A549 (cell line): ENCODE data around the gene NOTCH3. TPM values are rescaled to one million over a fixed set of nuclear protein-coding genes. Genes with fewer than 3 reads are reported as not detected.

Source experiments
- ATAC-seq, 2 experiments: fragments of 200-7000 bp in 1 of 2; fragments of >200 bp in 1 of 2; cut with Nextera tagmentation in 1 of 2; cut with Tn5 transposase in 1 of 2; 3 replicates each; pipeline versions ENCODE4 v1.8.0 to v1.9.1; 2018 to 2020; ENCODE audit warnings: mild to moderate bottlenecking in 1 of 2, moderate library complexity in 1 of 2
- CTCF ChIA-PET: fragments of 300-600 bp; sonication (Branson Sonifier 250); formaldehyde crosslinking; extraction: SDS; loops from one replicate; lab custom pipeline; 2021; ENCODE audit warnings: antibody characterized with exemption, inconsistent platforms; lab: Yijun Ruan, JAX
- POLR2A ChIA-PET: fragments of 350-600 bp; formaldehyde crosslinking; extraction: SDS; loops from one replicate; lab custom pipeline; 2021; ENCODE audit warnings: antibody characterized with exemption, inconsistent platforms; lab: Yijun Ruan, JAX
- DNase-seq, 2 experiments: peaks; one replicate each; pipeline versions ENCODE4 v3.0.0 to v3.0.0-alpha.2; 2011 to 2016; ENCODE audit warnings: low read depth in 1 of 2, low spot score in 1 of 2
- FAIRE-seq: peaks from 2 replicates; lab custom pipeline; 2011; peaks lifted over from hg19 to GRCh38; lab: Jason Lieb, UNC
- H3K27ac ChIP-seq, 2 experiments: fragments of >200 bp; sonication (Bioruptor Twin); formaldehyde crosslinking; 3 replicates each; pipeline ENCODE4 v1.5.1; 2016 to 2017
- H3K4me1 ChIP-seq: fragments of >200 bp; sonication (Bioruptor Twin); formaldehyde crosslinking; 3 replicates; pipeline ENCODE4 v1.6.1; 2016
- H3K4me2 ChIP-seq: fragments of >200 bp; sonication (Bioruptor Twin); formaldehyde crosslinking; 3 replicates; pipeline ENCODE4 v1.6.1; 2016
- H3K4me3 ChIP-seq: fragments of >200 bp; sonication (Bioruptor Twin); formaldehyde crosslinking; 3 replicates; pipeline ENCODE4 v1.5.1; 2016
- H3K9me3 ChIP-seq: fragments of >200 bp; sonication (Bioruptor Twin); formaldehyde crosslinking; 3 replicates; pipeline ENCODE4 v1.6.1; 2016
- ATOH8 ChIP-seq: fragments of 250-450 bp; sonication (Bioruptor Pico); IDR thresholded peaks from 2 replicates; pipeline ENCODE4 v1.5.0; 2020; ENCODE audit warnings: low read depth, mild to moderate bottlenecking, moderate library complexity
- CBX2 ChIP-seq: fragments of 200-600 bp; sonication (generic); IDR thresholded peaks from 2 replicates; pipeline ENCODE4 v1.6.1; 2016; ENCODE audit warnings: low read depth, mild to moderate bottlenecking, borderline replicate concordance
- CEBPB ChIP-seq, 2 experiments: fragments of >200 bp in 1 of 2; sonication (Bioruptor Twin) in 1 of 2; formaldehyde crosslinking in 1 of 2; IDR thresholded peaks; 2 replicates each; pipeline ENCODE4 v1.6.1; 2012 to 2016
- E2F6 ChIP-seq: IDR thresholded peaks from 2 replicates; pipeline ENCODE4 v1.6.1; 2012; ENCODE audit warnings: low read depth, borderline replicate concordance
- EP300 ChIP-seq, 2 experiments: fragments of >200 bp; sonication (Bioruptor Twin); formaldehyde crosslinking; IDR thresholded peaks; 2 replicates in 1 of 2; 3 replicates in 1 of 2; pipeline ENCODE4 v1.6.1; 2016 to 2017
- ESRRA ChIP-seq: fragments of 150-350 bp; IDR thresholded peaks from 2 replicates; pipeline ENCODE4 v1.6.1; 2014; ENCODE audit warnings: mild to moderate bottlenecking, low read length, borderline replicate concordance
- FOSL2 ChIP-seq, 2 experiments: fragments of 450-650 bp in 1 of 2; fragments of >200 bp in 1 of 2; sonication (Bioruptor Twin) in 1 of 2; formaldehyde crosslinking; IDR thresholded peaks; 2 replicates each; pipeline versions ENCODE4 v1.5.0 to v1.6.1; 2016 to 2020; ENCODE audit warnings: mild to moderate bottlenecking in 1 of 2, moderate library complexity in 1 of 2
- GATA3 ChIP-seq: IDR thresholded peaks from 2 replicates; pipeline ENCODE4 v1.6.1; 2012; ENCODE audit warnings: borderline replicate concordance
- HEYL ChIP-seq: fragments of 250-450 bp; sonication (Bioruptor Pico); IDR thresholded peaks from 2 replicates; pipeline ENCODE4 v1.8.0; 2021; ENCODE audit warnings: mild to moderate bottlenecking, moderate library complexity
- HOXB5 ChIP-seq: fragments of 250-450 bp; sonication (Bioruptor Pico); IDR thresholded peaks from 2 replicates; pipeline ENCODE4 v1.5.0; 2020; ENCODE audit warnings: mild to moderate bottlenecking, moderate library complexity
- JUN ChIP-seq, 2 experiments: fragments of >200 bp; sonication (Bioruptor Twin); formaldehyde crosslinking; IDR thresholded peaks; 2 replicates in 1 of 2; 3 replicates in 1 of 2; pipeline ENCODE4 v1.6.1; 2016 to 2017
- KDM1A ChIP-seq: fragments of 200-600 bp; sonication (generic); IDR thresholded peaks from 2 replicates; pipeline ENCODE4 v1.6.1; 2016; ENCODE audit warnings: low read depth, mild to moderate bottlenecking
- MAZ ChIP-seq: fragments of 150-350 bp; IDR thresholded peaks from 2 replicates; pipeline ENCODE4 v1.6.1; 2014; ENCODE audit warnings: antibody characterized with exemption, low read depth, low read length, borderline replicate concordance
- MYC ChIP-seq: IDR thresholded peaks from 2 replicates; pipeline ENCODE4 v1.6.1; 2012; ENCODE audit warnings: mild to moderate bottlenecking, inconsistent platforms, low read length, improper control_type of control experiment, borderline replicate concordance
- NFE2L2 ChIP-seq: fragments of 150-350 bp; conservative IDR thresholded peaks from 2 replicates; pipeline ENCODE4 v1.6.1; 2014; ENCODE audit warnings: low read length
- POLR2A ChIP-seq: IDR thresholded peaks from 2 replicates; pipeline ENCODE4 v1.6.1; 2012; ENCODE audit warnings: mild to moderate bottlenecking, low read length
- RAD21 ChIP-seq, 2 experiments: fragments of >200 bp in 1 of 2; sonication (Bioruptor Twin) in 1 of 2; formaldehyde crosslinking in 1 of 2; IDR thresholded peaks in 1 of 2; conservative IDR thresholded peaks in 1 of 2; 2 replicates in 1 of 2; 3 replicates in 1 of 2; pipeline ENCODE4 v1.6.1; 2012 to 2018; ENCODE audit warnings: inconsistent platforms in 1 of 2
- RCOR1 ChIP-seq: fragments of 150-350 bp; IDR thresholded peaks from 2 replicates; pipeline ENCODE4 v1.6.1; 2014; ENCODE audit warnings: antibody characterized with exemption, low read length, low read depth
- RFX5 ChIP-seq: fragments of 450-650 bp; IDR thresholded peaks from 2 replicates; pipeline ENCODE4 v1.7.1; 2014; ENCODE audit warnings: antibody characterized with exemption, mild to moderate bottlenecking, moderate library complexity
- RNF2 ChIP-seq: fragments of 200-600 bp; sonication (generic); IDR thresholded peaks from 2 replicates; pipeline ENCODE4 v1.6.1; 2016; ENCODE audit warnings: low read depth, mild to moderate bottlenecking, antibody characterized with exemption, moderate library complexity, borderline replicate concordance
- TP53 ChIP-seq: fragments of 250-450 bp; sonication (Bioruptor Pico); IDR thresholded peaks from 2 replicates; pipeline ENCODE4 v1.5.0; 2021; ENCODE audit warnings: mild to moderate bottlenecking, moderate library complexity
- WGBS: methylation state at CpG from one replicate; pipeline ENCODE4 v1.1.6; 2017; ENCODE audit errors: missing lambda C conversion rate; 5-methylcytosine and 5-hydroxymethylcytosine counted together
- polyA plus RNA-seq, 4 experiments: library from polyadenylated mRNA; depleted of rRNA in 3 of 4; stranded (reverse); fragments of >200 nt; fragmentation: RNase III in 1 of 4; extraction: RNeasy Plus Mini Kit Qiagen cat#74134 plus additional on column Dnase treatment in 1 of 4; gene quantifications; 2 replicates in 3 of 4; 3 replicates in 1 of 4; pipeline ENCODE4 v1.2.3, GENCODE V29; 2011 to 2017

Gene NOTCH3
- polyA plus RNA-seq, 2 of the 4 experiments (the other 2 are of a cell fraction) = 9.5 to 14.7 TPM

GRCh38 chr19:15128162-15128770, 72.5 kb downstream of the NOTCH3 start:
- Histone ChIP-seq H3K9me3 (no peaks in the 10 kb centered on the region), H3K4me3 (no peak overlapping the region), H3K27ac (no peak overlapping the region), H3K4me2 (no peak overlapping the region)
- CTCF ChIA-PET = no interaction called here
- POLR2A ChIA-PET = no interaction called here
- no peak for ATAC-seq
- WGBS = 38% methylated on average over 6 of the region's 6 CpGs
- no peak for DNase-seq
- FAIRE-seq = no peak
- TF ChIP-seq EP300 (IDR thresholded peaks at IDR 0.05) = no peak
- no peak for TF ChIP-seq ATOH8 (CRISPR knock-in tag)
- no peak for TF ChIP-seq E2F6
- no peak for TF ChIP-seq RCOR1
- no peak for TF ChIP-seq TP53
- no peak for TF ChIP-seq RAD21 (conservative IDR thresholded peaks at IDR 0.05 in 1 of 2, IDR thresholded peaks at IDR 0.05 in 1 of 2)
- no peak for TF ChIP-seq NFE2L2
- TF ChIP-seq KDM1A = no peak
- TF ChIP-seq CEBPB (IDR thresholded peaks at IDR 0.05) = no peak
- TF ChIP-seq MAZ = no peak
- TF ChIP-seq GATA3 = no peak
- TF ChIP-seq ESRRA = no peak
- TF ChIP-seq, all 56 proteins: peak for 0
- H3K4me1 ChIP-seq = peaks cover 10% of the 10 kb centered on the region; the same call in 1 of the 3 replicates

GRCh38 chr19:15126131-15126910, 74.5 kb downstream of the NOTCH3 start:
- POLR2A ChIA-PET = interaction anchor here (1.2 kb wide), 1 partner anchor 13 kb away, joined by 4 read pairs; no protein-coding TSS in a partner anchor
- no peak for FAIRE-seq
- peak overlapping the region; percentile 48 to 71 for H3K27ac ChIP-seq

More at GRCh38 chr19:15126131-15126910, 74.5 kb downstream of the NOTCH3 start:
- H3K4me1 ChIP-seq = peaks cover 10% of the 10 kb centered on the region; the same call in 1 of the 3 replicates
- 76% methylated on average over 2 of the region's 2 CpGs for WGBS
- TF ChIP-seq POLR2A (no peak), NFE2L2 (no peak), E2F6 (no peak), HOXB5 (CRISPR knock-in tag) (no peak), CBX2 (no peak), RNF2 (no peak), RFX5 (no peak), ESRRA (no peak), FOSL2 (IDR thresholded peaks at IDR 0.05) (no peak), FOSL2 (CRISPR knock-in tag; IDR thresholded peaks at IDR 0.05) (no peak), CEBPB (IDR thresholded peaks at IDR 0.05) (no peak), HEYL (CRISPR knock-in tag) (no peak), JUN (IDR thresholded peaks at IDR 0.05) (no peak), MYC (no peak)
- TF ChIP-seq, all 56 proteins: peak for 0
- CTCF ChIA-PET = interaction anchor here (0.9 kb wide), 2 partner anchors 18 to 35 kb away, joined by 3 read pairs; no protein-coding TSS in a partner anchor
- ATAC-seq (no peak), DNase-seq (no peak)
- H3K4me3 ChIP-seq = peak overlapping the region; percentile 80
- H3K9me3 ChIP-seq = no peaks in the 10 kb centered on the region
- peak overlapping the region; percentile 65 for H3K4me2 ChIP-seq
